ENCODE data around the gene ABRAXAS1.

DNA sequence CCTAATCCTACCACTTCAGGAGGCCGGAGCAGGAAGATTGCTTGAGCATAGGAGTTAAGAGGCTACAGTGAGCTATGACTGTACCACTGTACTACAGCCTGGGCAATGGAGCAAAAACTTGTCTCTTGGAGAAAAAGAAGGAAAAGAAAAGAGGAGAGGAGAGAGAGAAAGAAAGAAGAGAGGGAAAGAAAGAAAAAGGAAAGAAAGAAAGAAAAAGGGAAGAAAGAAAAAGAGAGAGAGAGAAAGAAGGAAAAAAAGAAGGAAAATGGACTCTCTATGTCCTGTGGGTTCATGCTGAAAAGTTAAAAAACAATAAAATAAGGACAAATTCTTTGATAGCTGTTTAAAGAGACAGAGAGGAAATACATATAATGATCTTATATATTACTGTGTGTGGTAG is 13.3 kb upstream of the ABRAXAS1 start:
- TF ChIP-seq POLR2AphosphoS5 (IDR thresholded peaks at IDR 0.05) (no peak), POLR2A (IDR thresholded peaks at IDR 0.05) (no peak), EP300 (IDR thresholded peaks at IDR 0.05) (no peak)
- TF ChIP-seq, protein P1, sequence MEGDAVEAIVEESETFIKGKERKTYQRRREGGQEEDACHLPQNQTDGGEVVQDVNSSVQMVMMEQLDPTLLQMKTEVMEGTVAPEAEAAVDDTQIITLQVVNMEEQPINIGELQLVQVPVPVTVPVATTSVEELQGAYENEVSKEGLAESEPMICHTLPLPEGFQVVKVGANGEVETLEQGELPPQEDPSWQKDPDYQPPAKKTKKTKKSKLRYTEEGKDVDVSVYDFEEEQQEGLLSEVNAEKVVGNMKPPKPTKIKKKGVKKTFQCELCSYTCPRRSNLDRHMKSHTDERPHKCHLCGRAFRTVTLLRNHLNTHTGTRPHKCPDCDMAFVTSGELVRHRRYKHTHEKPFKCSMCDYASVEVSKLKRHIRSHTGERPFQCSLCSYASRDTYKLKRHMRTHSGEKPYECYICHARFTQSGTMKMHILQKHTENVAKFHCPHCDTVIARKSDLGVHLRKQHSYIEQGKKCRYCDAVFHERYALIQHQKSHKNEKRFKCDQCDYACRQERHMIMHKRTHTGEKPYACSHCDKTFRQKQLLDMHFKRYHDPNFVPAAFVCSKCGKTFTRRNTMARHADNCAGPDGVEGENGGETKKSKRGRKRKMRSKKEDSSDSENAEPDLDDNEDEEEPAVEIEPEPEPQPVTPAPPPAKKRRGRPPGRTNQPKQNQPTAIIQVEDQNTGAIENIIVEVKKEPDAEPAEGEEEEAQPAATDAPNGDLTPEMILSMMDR (IDR thresholded peaks at IDR 0.05): no peak
